SK-N-SH (cell line): Measurements from ENCODE around the gene TCOF1.

Experiments
- CTCF ChIP-seq: fragments of 200-600 bp; sonication (generic); IDR thresholded peaks from 2 replicates; pipeline ENCODE4 v1.6.1; 2017; ENCODE audit warnings: antibody characterized with exemption, mild to moderate bottlenecking, moderate library complexity
- EP300 ChIP-seq, 2 experiments: IDR thresholded peaks; 2 replicates each; pipeline versions ENCODE4 v1.4.0 to v1.6.1; 2012; ENCODE audit warnings: borderline replicate concordance in 1 of 2, low read depth in 1 of 2, low read length in 1 of 2
- EZH2phosphoT487 ChIP-seq: fragments of 200-600 bp; sonication (generic); IDR thresholded peaks from 2 replicates; pipeline ENCODE4 v1.6.1; 2017; ENCODE audit warnings: low read depth, mixed run types, mild to moderate bottlenecking, antibody characterized with exemption, moderate library complexity, borderline replicate concordance
- GABPA ChIP-seq: IDR thresholded peaks from 2 replicates; pipeline ENCODE4 v1.4.0; 2012; ENCODE audit warnings: low read depth, mild to moderate bottlenecking
- JUND ChIP-seq: IDR thresholded peaks from 2 replicates; pipeline ENCODE4 v1.4.0; 2012
- RCOR1 ChIP-seq: fragments of 150-350 bp; IDR thresholded peaks from 2 replicates; pipeline ENCODE4 v1.6.1; 2017; ENCODE audit warnings: antibody characterized with exemption, low read length
- REST ChIP-seq: IDR thresholded peaks from 2 replicates; pipeline ENCODE4 v1.6.1; 2012; ENCODE audit warnings: mild to moderate bottlenecking, low read depth, low read length, moderate library complexity
- RFX5 ChIP-seq: IDR thresholded peaks from 2 replicates; pipeline ENCODE4 v1.6.1; 2012; ENCODE audit warnings: mild to moderate bottlenecking, improper control_type of control experiment, low read length
- TF ChIP-seq, protein P1 (sequence below): IDR thresholded peaks from 2 replicates; pipeline ENCODE4 v1.4.0; 2012; ENCODE audit warnings: low read depth

DNA sequence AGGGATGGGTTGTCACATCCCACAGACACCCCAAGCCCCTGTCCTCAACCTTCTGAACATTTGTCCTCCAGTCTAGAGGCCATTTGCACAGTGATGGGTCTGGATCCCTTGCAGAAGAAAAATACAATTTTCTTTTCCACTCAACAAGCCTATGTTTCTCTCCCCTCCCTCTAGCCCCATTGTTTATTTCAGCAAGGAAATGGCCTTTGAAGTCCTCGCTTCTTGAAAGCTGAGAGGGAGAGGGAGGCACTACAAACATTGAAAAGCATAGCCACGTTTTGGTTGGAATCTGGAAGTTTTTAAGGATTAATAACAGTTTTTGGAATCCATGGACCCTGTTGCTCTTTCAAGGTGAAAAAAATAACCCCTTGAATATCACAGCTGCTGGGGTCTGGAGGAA lies 30.8 kb upstream of the TCOF1 start:
- TF ChIP-seq GABPA (no peak), CTCF (no peak), EP300 (IDR thresholded peaks at IDR 0.05; ENCODE audit: borderline replicate concordance in 1 of 2, low read depth in 1 of 2, low read length in 1 of 2) (no peak), REST (no peak), RCOR1 (no peak), JUND (no peak), EZH2phosphoT487 (no peak), RFX5 (no peak)
- TF ChIP-seq, protein P1, sequence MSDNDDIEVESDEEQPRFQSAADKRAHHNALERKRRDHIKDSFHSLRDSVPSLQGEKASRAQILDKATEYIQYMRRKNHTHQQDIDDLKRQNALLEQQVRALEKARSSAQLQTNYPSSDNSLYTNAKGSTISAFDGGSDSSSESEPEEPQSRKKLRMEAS: no peak
